ENCODE measurements around the gene COL5A1.

Gene COL5A1

DNA sequence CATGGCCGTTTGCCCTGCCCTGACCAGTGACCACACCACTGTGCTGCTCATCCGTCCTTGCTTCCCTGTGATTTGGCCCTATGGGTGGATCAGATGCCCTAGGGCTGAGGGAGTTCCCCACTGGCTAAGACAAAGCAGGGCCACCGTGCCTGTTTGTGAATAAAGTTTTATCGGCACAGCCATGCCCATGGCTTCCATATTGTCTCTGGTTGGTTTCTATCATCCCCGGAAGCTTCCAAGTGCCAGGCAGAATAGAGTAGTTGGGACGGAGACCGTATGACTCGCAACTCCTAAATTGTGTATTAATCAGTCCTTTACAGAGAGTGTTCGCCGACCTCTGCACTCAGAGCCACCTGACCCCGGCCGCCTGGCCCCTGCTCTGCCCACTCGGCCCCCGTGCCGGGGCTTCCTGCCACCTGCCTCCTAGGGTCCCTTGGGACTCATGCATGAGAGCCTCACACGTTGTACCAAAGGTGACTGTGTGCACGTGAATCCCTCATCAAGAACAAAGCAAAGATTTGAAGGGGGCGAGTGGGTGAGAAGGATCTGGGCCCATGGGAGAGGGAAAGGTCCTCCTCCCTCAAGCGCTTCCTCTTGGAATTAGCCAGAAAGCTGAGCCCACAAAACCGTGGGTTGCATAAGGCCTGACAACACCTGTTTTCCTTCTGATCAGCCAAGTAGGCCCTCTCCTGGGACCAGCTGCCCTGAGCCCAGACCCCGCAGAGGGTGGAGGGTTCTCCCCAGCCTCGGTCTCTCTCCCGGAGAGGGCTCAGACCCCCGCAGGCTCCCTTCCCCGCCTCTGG is 227.3 kb downstream of the COL5A1 start:
- no peak for DNase-seq

- no peak for DNase-seq
Observed at GRCh38 chr9:134869554-134870300, 228.1 kb downstream of the COL5A1 start.

GRCh38 chr9:134870301-134870694 is 228.7 kb downstream of the COL5A1 start:
- DNase-seq: no peak

DNA sequence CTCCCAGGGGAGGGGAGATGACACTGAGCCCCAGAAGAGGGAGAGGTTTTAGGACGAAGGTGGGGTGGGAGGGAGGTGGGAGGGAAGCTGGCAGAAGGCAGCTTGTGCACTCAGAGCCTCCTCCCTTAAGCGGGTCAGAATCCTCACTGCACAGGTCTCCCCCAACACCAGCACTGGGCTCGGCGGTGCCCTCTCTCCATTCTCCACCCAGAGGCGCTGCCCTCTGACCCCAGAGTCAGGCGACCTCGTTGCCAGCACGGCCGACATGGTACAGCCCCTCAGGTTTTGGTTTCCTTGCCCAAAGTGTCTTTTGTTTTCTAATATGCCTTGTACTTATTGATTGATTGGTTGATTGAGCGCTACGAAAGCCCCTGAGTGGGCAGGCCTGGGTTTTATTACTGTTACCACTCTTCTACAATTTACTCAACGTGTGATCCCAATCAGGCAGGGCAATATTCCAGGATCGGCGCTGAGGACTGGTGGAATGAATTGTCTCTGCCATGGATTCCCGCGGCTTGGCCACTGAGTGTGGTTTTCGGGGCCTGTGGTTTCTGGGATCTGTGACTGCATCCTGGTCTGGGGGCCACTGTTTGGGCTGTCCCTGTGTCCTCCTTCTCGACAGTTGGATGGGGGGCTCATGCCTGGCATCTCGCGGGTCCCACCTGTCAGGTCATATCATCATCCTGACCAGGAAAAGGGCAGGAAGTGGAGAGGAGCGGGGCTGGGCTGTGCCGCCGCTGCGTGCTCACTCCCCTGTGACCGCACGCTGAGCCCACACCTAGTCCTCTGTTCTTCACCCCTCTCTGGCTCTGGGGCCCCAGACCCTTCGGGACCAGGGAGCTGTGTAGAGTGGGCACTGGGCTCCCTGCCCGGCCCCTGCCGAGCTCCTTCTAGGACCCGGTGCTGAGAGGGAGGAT is 229.4 kb downstream of the COL5A1 start:
- DNase-seq: no peak

DNA sequence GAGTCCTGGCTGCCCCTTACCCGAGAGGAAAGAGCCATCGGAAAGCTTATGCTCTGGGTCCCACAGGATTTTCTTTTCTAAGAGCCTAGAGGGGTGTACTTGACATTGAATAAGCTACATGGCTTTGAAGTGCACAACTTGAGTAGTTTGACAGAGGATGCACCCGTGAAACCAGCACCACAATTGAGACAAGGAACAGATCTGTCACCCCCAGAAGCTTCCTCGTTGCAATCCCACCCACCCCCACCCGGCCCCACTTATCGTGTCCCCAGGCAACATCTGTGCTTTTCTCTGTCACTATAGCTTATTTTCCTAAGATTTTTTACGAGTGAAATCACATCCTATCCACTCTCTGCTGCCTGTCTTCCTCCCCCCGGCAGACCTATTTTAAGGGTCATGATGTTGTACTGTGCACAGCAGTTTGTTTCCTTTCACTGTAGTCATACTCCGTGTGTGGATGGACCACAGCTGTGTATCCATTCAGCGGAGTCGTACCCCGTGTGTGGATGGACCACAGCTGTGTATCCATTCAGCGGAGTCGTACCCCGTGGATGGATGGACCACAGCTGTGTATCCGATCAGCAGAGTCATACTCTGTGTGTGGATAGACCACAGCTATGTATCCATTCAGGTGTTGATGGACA is 230.2 kb downstream of the COL5A1 start:
- DNase-seq: no peak

- no peak for DNase-seq
Observed at GRCh38 chr9:134872482-134873231, 231.1 kb downstream of the COL5A1 start.

DNA sequence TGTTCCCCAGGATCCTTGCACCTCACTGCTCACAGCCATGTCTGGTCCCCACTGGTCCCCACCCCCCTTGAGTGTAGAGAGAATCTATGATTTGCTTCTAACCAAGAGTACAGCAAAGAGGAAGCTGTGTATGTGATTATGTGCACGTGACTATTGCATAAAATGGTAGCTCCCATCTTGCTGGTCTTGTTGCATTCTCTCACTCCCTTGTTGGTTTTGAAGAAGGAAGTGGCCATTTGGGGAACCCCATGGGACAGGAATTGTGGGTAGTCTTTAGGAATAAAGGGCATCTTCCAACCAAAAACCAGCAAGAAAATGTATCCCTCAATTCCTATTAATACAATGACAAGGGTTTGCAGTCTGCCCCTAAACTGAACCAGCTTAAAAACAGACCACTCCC is 233.8 kb downstream of the COL5A1 start:
- no peak for DNase-seq

DNA sequence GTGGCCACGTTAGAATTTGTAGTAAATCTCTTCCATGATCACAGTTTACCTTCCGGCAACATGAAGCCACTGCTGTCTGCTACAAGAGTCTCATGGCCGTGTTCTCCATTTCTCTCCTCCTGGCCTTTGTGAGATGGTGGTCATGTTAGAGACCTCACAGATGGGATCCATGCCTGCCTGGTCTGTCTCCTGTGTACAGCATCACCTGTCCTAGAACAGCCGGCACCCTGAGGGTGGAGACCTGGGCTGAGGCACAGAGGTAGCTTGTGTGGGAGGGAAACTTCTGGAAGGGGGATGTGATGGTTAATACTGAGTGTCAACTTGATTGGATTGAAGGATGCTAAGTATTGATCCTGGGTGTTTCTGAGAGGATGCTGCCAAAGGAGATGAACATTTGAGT is 235.9 kb downstream of the COL5A1 start:
- DNase-seq: no peak

GRCh38 chr9:134879664-134880483 is 238.3 kb downstream of the COL5A1 start:
- no peak for DNase-seq

DNA sequence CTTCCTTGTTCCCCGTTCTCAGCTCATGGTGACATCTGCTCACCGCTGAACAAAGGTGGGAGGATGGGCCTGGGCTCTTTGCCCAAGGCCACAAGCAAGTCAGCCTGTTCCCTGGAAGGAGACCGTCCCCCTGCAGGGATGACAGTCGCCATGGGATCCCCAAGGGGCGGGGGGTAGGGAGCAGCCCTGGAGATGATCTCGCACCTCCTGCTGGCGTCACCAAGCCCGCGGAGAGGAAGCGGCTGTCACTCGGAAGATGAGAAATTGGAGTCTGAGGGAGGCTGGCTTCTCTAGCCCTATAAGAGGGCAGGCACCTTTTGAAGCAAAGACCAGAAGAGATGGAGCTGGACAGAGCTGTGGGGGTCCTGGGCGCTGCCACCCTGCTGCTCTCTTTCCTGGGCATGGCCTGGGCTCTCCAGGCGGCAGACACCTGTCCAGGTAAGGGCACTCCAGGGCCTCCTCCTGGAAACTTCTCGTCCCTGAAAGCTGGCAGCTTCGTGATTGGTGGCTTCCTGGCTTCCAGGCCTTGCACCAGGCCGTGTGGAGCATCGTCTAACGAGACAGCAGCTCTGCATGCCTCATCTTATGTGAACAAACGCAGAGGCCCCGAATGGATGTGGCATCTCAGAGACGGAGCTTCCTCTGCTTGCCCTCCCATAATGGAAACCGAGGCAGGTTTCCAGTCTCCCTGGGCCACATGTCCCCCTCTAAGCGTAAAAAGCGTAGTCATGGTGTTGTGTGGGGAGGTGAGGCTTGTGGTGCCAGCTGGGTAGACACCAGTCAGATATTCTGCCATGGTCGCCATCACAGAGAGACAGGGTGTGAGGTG is 239.1 kb downstream of the COL5A1 start, which contains the start of gene FCN2:
TSS of gene FCN2 (plus strand) at position 327 of the 829 bp plus-strand sequence. CDS start at position 339, 12 bp downstream.
- no peak for DNase-seq

GRCh38 chr9:134881313-134881670 is 239.7 kb downstream of the COL5A1 start:
- no peak for DNase-seq

DNA sequence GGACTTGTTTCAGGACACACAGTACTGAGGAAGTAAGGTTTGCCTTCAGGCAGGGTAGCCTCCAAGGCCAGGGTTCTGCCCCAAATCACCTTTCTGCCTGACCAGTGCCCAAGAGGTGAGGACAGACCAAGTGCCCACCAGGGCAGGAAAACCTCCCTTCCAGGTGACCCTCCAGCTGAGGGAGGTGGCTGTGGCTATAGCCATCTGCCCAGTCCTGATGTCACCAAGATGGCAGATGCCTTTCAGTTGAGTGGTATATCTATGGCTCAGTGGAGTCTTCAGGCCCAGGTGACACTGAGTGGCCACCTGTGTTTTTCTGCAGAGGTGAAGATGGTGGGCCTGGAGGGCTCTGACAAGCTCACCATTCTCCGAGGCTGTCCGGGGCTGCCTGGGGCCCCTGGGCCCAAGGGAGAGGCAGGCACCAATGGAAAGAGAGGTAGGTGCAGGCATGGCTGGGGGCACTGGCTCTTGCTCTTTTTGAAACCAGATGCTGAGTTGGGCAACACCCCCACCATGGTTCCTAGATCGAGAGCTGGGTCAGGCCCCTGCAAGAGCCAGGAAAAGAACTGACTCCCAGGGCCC is 240.7 kb downstream of the COL5A1 start:
- DNase-seq: no peak

DNA sequence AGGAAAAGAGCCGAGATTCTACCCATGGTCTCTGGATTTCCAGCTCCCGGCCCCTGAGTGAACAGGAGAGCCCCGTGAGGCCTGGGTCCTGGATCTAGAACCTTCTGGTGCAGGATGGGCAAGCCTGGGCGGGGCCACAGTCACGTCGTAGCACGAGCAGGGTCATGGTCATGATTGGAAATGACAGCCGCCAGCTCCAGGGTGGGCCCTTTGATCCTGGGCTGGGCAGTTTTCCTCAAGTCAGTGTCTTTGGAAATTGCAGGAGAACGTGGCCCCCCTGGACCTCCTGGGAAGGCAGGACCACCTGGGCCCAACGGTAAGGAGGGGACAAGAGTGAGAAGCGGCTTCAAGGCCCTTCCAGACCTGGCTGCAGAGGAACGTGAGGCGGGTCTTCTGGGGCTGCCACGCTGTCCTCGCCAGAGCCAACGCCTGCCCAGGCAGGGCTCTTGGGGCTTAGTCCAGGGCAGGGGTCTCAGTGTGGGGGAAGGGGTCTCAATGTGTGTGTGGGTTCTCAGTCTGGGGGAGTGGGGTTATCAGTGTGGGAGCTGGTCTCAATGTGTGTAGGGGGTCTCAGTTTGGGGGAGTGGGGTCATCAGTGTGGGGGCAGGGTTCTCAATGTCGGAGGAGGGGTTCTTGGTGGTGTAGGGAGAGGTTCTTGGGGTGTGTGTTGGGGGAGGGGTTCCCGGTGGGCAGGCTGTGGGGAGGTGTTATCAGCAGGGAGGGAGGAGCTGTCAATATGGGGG is 241.6 kb downstream of the COL5A1 start:
- DNase-seq: no peak

- no peak for DNase-seq
Observed at GRCh38 chr9:134884492-134884891, 242.9 kb downstream of the COL5A1 start.

DNA sequence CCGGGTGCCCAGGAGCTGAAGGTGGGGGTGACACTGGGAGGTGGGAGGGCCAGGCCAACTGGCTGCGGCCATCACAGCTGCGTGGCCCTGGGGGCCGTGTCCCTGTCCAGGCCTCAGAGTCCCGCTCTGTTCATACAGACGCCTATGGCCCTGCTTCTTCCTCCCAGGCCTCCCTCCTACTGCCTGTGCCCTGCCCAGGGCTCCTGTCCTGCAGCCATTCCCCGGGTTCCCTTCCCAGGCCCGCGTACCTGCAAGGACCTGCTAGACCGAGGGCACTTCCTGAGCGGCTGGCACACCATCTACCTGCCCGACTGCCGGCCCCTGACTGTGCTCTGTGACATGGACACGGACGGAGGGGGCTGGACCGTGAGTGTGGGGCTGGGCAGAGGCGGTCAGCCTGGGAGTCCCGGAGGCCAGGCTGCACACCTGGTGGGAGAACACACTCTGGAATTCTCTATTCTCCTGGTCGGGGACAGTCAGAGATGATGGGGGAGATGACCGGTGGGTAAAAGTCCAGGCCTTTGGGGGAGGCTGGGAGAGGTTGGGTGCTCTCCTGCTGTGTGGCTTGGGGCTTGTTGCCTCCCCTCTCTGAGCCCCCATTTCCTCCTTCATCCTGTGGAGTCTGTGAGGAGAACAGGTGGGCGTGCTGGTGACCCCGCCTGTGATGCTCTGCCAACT is 243.5 kb downstream of the COL5A1 start:
- no peak for DNase-seq

DNA sequence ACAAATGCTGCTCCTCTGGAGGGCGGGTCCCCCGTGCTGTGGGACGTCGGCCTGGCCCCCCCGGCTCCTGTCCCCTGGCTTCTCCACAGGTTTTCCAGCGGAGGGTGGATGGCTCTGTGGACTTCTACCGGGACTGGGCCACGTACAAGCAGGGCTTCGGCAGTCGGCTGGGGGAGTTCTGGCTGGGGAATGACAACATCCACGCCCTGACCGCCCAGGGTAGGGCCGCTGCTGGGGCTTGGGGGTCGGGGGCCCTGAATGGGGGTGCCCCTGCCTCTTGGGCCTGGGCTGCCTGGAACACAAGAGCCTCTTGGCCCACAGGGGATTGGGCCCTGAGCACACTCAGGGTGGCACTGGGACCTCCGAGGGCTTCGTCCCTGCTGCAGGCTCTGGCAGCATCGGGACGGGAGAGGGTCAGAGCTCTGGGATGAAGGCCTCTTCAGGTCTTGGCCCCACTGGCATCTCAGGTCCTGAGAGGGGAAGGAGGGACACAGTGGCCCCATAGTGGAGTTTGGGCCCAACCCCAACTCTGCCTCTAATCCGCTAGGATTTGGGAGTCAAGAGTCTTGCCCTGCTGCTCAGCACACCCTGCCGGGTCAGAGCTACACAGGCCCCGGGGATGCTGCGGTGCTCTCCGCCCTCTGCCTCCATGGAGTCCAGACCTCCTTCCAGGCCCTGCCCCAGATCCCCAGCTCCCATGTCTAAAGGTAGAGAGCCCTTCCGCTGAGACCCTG is 244.2 kb downstream of the COL5A1 start:
- no peak for DNase-seq

DNA sequence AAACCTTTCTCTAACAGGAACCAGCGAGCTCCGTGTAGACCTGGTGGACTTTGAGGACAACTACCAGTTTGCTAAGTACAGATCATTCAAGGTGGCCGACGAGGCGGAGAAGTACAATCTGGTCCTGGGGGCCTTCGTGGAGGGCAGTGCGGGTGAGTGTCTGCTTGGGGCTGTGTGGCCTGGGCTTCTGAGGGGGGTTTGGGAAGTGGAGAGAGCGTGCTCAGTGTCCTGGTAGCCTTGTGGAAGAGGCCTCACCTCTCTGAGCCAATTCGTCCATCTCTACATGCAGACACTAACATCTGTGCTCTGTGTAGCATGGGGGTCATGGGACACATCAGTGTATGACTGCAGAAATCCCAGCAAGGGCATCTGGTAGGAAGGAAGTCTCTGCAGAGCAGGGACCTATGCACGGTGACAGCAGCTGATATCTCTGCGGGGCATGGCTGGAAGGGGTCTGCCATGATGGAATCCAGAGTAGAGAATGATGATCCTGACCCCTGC is 244.9 kb downstream of the COL5A1 start:
- DNase-seq: no peak
